Muscle layer of duodenum (tissue), 2 donors: ENCODE measurements around the gene CRYL1.
"Not testable (repeated sequence)": the region's sequence is repeated elsewhere in the genome, so short reads cannot be mapped to it uniquely, and the experiment has no call there.

ENCODE experiments used
- H3K27ac ChIP-seq: one replicate; pipeline ENCODE4 v1.7.0; 2013; ENCODE audit warnings: mild to moderate bottlenecking, low read length
- H3K27me3 ChIP-seq: one replicate; pipeline ENCODE4 v1.7.0; 2013; ENCODE audit warnings: low read depth, mild to moderate bottlenecking, control low read depth, low read length
- H3K36me3 ChIP-seq, 2 donors: one replicate each; pipeline ENCODE4 v1.7.0; 2013; ENCODE audit warnings: low read length in 2 of 2, control low read depth in 1 of 2, mild to moderate bottlenecking in 1 of 2; ENCODE audit not compliant: insufficient read depth in 2 of 2, control insufficient read depth in 1 of 2
- H3K4me1 ChIP-seq, 2 donors: one replicate each; pipeline ENCODE4 v1.7.0; 2013; ENCODE audit warnings: low read length in 2 of 2, mild to moderate bottlenecking in 2 of 2, control low read depth in 1 of 2, moderate library complexity in 1 of 2; ENCODE audit not compliant: insufficient read depth in 2 of 2, control insufficient read depth in 1 of 2
- H3K4me3 ChIP-seq, 2 donors: one replicate each; pipeline ENCODE4 v1.7.0; 2013; ENCODE audit warnings: low read length in 2 of 2, low read depth in 1 of 2, mild to moderate bottlenecking in 1 of 2
- H3K9me3 ChIP-seq, 2 donors: one replicate each; pipeline ENCODE4 v1.7.0; 2013; ENCODE audit warnings: low read length in 2 of 2, control low read depth in 1 of 2, mild to moderate bottlenecking in 1 of 2; ENCODE audit not compliant: control insufficient read depth in 1 of 2
- donor health status: healthy.

CRYL1 gene

GRCh38 chr13:20446405-20446804 is 79.3 kb downstream of the CRYL1 start:
- no peaks in the 10 kb centered on the region for H3K27me3 ChIP-seq
- H3K4me1 ChIP-seq: no peaks in the 10 kb centered on the region
- no peak overlapping the region for H3K27ac ChIP-seq
- H3K36me3 ChIP-seq: peaks cover 0 to 5% of the 10 kb centered on the region in 2 donors
- H3K4me3 ChIP-seq: no peak overlapping the region
- peaks cover 6 to 14% of the 10 kb centered on the region in 2 donors for H3K9me3 ChIP-seq

GRCh38 chr13:20442798-20443381 is 82.8 kb downstream of the CRYL1 start:
- no peak overlapping the region for H3K27ac ChIP-seq

GRCh38 chr13:20442375-20442774 is 83.3 kb downstream of the CRYL1 start:
- Histone ChIP-seq H3K27me3 (no peaks in the 10 kb centered on the region), H3K27ac (no peak overlapping the region), H3K9me3 (no peaks in the 10 kb centered on the region), H3K36me3 (peaks cover 0 to 13% of the 10 kb centered on the region in 2 donors), H3K4me1 (no peaks in the 10 kb centered on the region), H3K4me3 (no peak overlapping the region)

More at GRCh38 chr13:20442798-20443381, 82.8 kb downstream of the CRYL1 start:
- Histone ChIP-seq H3K9me3 (peaks cover 0 to 2% of the 10 kb centered on the region in 2 donors), H3K4me1 (no peaks in the 10 kb centered on the region), H3K27me3 (no peaks in the 10 kb centered on the region), H3K36me3 (peaks cover 0 to 13% of the 10 kb centered on the region in 2 donors), H3K4me3 (no peak overlapping the region)

GRCh38 chr13:20441879-20442278 is 83.8 kb downstream of the CRYL1 start:
- Histone ChIP-seq H3K9me3 (no peaks in the 10 kb centered on the region), H3K36me3 (peaks cover 0 to 13% of the 10 kb centered on the region in 2 donors), H3K4me1 (no peaks in the 10 kb centered on the region), H3K27me3 (no peaks in the 10 kb centered on the region), H3K27ac (no peak overlapping the region), H3K4me3 (no peak overlapping the region)

DNA sequence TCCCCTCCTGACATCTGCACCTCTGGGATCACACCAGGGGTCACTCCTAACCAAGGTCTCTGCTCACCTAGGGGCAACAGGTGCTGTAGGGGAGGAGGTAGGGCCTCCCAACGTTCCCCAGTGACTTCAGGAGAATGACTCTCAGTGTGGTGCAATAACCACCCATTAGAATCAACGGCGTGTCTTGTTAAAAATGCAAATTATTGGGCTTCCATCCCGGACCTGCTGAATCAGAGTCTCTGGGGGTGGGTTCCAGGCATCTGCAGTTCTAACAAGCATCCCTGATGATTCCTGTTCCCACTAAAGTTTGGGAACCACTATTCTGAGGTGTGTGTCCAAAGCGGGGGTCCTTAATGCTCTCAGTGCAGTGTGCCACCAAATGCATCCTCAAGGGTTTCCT is 84.6 kb downstream of the CRYL1 start:
- Histone ChIP-seq H3K4me3 (no peak overlapping the region), H3K4me1 (no peaks in the 10 kb centered on the region), H3K27me3 (no peaks in the 10 kb centered on the region), H3K27ac (no peak overlapping the region), H3K9me3 (no peaks in the 10 kb centered on the region), H3K36me3 (peaks cover 0 to 13% of the 10 kb centered on the region in 2 donors)

DNA sequence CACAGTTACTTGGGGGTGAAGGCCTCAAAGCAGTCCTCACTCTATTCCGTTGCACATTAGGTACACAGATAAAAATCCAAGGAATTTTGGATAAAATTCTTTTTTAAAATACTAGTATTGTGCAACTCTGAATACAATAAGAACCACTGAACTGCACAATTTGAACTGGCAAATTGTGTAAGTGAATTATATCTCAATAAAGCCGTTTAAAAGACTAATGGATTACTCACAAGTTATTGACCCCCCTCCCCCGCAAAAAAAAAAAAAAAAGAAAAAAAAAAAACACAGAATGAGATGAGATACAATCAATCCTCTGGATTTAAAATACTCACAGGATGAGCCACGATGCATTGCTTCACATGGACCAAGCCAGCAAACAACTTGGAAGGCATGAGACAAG is 86.4 kb downstream of the CRYL1 start:
- Histone ChIP-seq H3K9me3 (no peaks in the 10 kb centered on the region), H3K36me3 (peaks cover 0 to 21% of the 10 kb centered on the region in 2 donors), H3K27ac (no peak overlapping the region), H3K4me1 (no peaks in the 10 kb centered on the region), H3K27me3 (no peaks in the 10 kb centered on the region), H3K4me3 (no peak overlapping the region)

- Histone ChIP-seq H3K4me1 (no peaks in the 10 kb centered on the region), H3K36me3 (peaks cover 0 to 21% of the 10 kb centered on the region in 2 donors), H3K27ac (no peak overlapping the region), H3K4me3 (no peak overlapping the region), H3K27me3 (no peaks in the 10 kb centered on the region), H3K9me3 (no peaks in the 10 kb centered on the region)
Measured at GRCh38 chr13:20438801-20439200, 86.9 kb downstream of the CRYL1 start.

- Histone ChIP-seq H3K9me3 (no peaks in the 10 kb centered on the region), H3K27ac (no peak overlapping the region), H3K4me3 (no peak overlapping the region), H3K36me3 (peaks cover 0 to 30% of the 10 kb centered on the region in 2 donors), H3K4me1 (no peaks in the 10 kb centered on the region), H3K27me3 (no peaks in the 10 kb centered on the region)
Measured at GRCh38 chr13:20436505-20436904, 89.2 kb downstream of the CRYL1 start.

- no peaks in the 10 kb centered on the region for H3K27me3 ChIP-seq
- H3K27ac ChIP-seq: no peak overlapping the region
- H3K9me3 ChIP-seq: no peaks in the 10 kb centered on the region
- H3K4me1 ChIP-seq: no peaks in the 10 kb centered on the region
- peaks cover 7 to 37% of the 10 kb centered on the region in 2 donors for H3K36me3 ChIP-seq
- peak overlapping the region in 1 of 2 donors; percentile 5 for H3K4me3 ChIP-seq
Measured at GRCh38 chr13:20435616-20436368, 89.9 kb downstream of the CRYL1 start.

- not testable (repeated sequence) for H3K4me3 ChIP-seq, H3K4me1 ChIP-seq, H3K27ac ChIP-seq, H3K27me3 ChIP-seq, H3K9me3 ChIP-seq
- H3K36me3 ChIP-seq: peaks cover 14 to 43% of the 10 kb centered on the region in 2 donors
Measured at GRCh38 chr13:20434210-20434609, 91.4 kb downstream of the CRYL1 start.

DNA sequence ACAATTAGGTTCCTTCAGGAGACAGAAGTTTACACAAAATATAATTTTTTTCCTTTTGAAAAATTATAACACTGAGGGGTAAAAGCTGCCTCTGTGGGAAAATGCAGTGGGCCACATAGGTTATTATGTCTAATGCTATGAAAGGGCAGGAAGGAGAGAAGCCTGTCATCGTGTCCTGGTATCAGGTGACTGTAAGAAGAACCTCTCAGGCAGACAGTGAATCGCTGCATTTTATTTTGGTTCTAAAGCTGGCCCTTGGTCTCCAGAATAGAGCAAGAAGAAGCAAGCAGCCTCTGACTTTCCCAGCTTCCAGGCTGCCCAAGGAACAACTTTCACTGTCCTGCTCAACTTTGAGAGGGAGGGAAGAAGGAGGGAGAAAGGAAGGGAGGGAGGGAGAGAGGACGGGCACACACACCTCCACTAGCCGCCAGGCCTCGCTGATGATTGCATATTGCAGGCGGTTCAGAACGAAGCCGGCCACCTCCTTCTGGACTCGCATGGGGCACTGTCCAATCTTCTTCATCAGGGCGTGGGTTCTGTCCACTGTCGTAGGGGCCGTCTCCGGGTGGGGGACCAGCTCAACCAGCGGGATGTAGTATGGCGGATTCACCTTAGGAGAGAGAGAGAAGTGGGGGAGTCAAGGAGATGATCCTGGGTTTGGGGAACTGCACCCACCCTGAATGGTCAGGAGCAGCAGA is 93.8 kb downstream of the CRYL1 start:
- H3K9me3 ChIP-seq: no peaks in the 10 kb centered on the region
- no peak overlapping the region for H3K27ac ChIP-seq
- no peaks in the 10 kb centered on the region for H3K27me3 ChIP-seq
- no peak overlapping the region for H3K4me3 ChIP-seq
- no peaks in the 10 kb centered on the region for H3K4me1 ChIP-seq
- peaks cover 16 to 45% of the 10 kb centered on the region in 2 donors for H3K36me3 ChIP-seq
